Naive thymus-derived CD4-positive, alpha-beta T cell (primary cell): ENCODE data around the gene UBL7. TPM values are rescaled to one million over a fixed set of nuclear protein-coding genes. Genes with fewer than 3 reads are reported as not detected.

Source experiments
- ATAC-seq: fragments of 150-1000 bp; cut with Tn5 transposase; 2 replicates; pipeline ENCODE4 v1.10.0; 2021; ENCODE audit warnings: mild to moderate bottlenecking, moderate library complexity
- CTCF ChIA-PET: fragments of 350-600 bp; sonication (Branson Sonifier 250); formaldehyde crosslinking; loops from one replicate; lab custom pipeline; 2021; ENCODE audit warnings: antibody characterized with exemption; lab: Charles Lee
- POLR2A ChIA-PET: fragments of 350-600 bp; sonication (Branson Sonifier 250); formaldehyde crosslinking; loops from one replicate; lab custom pipeline; 2021; ENCODE audit warnings: antibody characterized with exemption, inconsistent platforms; lab: Charles Lee
- DNase-seq, 9 donors: peaks; one replicate each; pipeline versions ENCODE4 v3.0.0 to v3.0.0-alpha.2; 2020 to 2022; ENCODE audit warnings: mixed read lengths in 1 of 9
- H3K27ac ChIP-seq: one replicate; pipeline ENCODE4 v1.7.0; 2013; ENCODE audit warnings: mild to moderate bottlenecking, low read depth, low read length, moderate library complexity
- H3K27me3 ChIP-seq, 2 donors: one replicate each; pipeline ENCODE4 v1.7.0; 2013; ENCODE audit warnings: low read length in 2 of 2, mild to moderate bottlenecking in 2 of 2, moderate library complexity in 2 of 2; ENCODE audit not compliant: control insufficient read depth in 2 of 2, insufficient read depth in 2 of 2
- H3K36me3 ChIP-seq, 3 experiments: 1 replicate in 2 of 3; 2 replicates in 1 of 3; pipeline ENCODE4 v1.7.0; 2013; ENCODE audit warnings: low read length in 3 of 3, mild to moderate bottlenecking in 3 of 3, moderate library complexity in 1 of 3; ENCODE audit not compliant: insufficient read depth in 3 of 3, control insufficient read depth in 2 of 3
- H3K4me1 ChIP-seq, 2 donors: one replicate each; pipeline ENCODE4 v1.7.0; 2013; ENCODE audit warnings: low read length in 2 of 2, mild to moderate bottlenecking in 2 of 2, moderate library complexity in 1 of 2; ENCODE audit not compliant: control insufficient read depth in 2 of 2, insufficient read depth in 2 of 2
- H3K4me3 ChIP-seq: 2 replicates; pipeline ENCODE4 v1.7.0; 2013; ENCODE audit warnings: mild to moderate bottlenecking, low read length
- H3K9me3 ChIP-seq, 3 experiments: 1 replicate in 2 of 3; 2 replicates in 1 of 3; pipeline ENCODE4 v1.7.0; 2013; ENCODE audit warnings: low read length in 3 of 3; ENCODE audit not compliant: control insufficient read depth in 2 of 3
- H3K27ac Mint-ChIP-seq, 9 donors: one replicate each; pipeline ENCODE4 v1.8.0; 2020 to 2022; ENCODE audit warnings: mixed read lengths in 9 of 9, mild to moderate bottlenecking in 8 of 9, moderate library complexity in 5 of 9, inconsistent platforms in 2 of 9
- H3K27me3 Mint-ChIP-seq, 5 donors: one replicate each; pipeline ENCODE4 v1.8.0; 2021 to 2022; ENCODE audit warnings: mixed read lengths in 5 of 5, mild to moderate bottlenecking in 1 of 5
- H3K36me3 Mint-ChIP-seq, 5 donors: one replicate each; pipeline ENCODE4 v1.8.0; 2020 to 2022; ENCODE audit warnings: mixed read lengths in 5 of 5, mild to moderate bottlenecking in 3 of 5, inconsistent platforms in 1 of 5
- H3K4me1 Mint-ChIP-seq, 7 donors: one replicate each; pipeline ENCODE4 v1.8.0; 2020 to 2022; ENCODE audit warnings: mixed read lengths in 7 of 7, mild to moderate bottlenecking in 3 of 7, inconsistent platforms in 1 of 7
- H3K4me3 Mint-ChIP-seq, 10 donors: one replicate each; pipeline ENCODE4 v1.8.0; 2020 to 2022; ENCODE audit warnings: mild to moderate bottlenecking in 10 of 10, mixed read lengths in 10 of 10, moderate library complexity in 6 of 10, inconsistent platforms in 2 of 10
- H3K9me3 Mint-ChIP-seq, 11 donors: one replicate each; pipeline ENCODE4 v1.8.0; 2020 to 2022; ENCODE audit warnings: mixed read lengths in 11 of 11, mild to moderate bottlenecking in 4 of 11, inconsistent platforms in 1 of 11, moderate library complexity in 1 of 11
- intact Hi-C, 2 donors: fragments of 100-400 bp; cut with micrococcal nuclease; formaldehyde crosslinking; loops; one replicate each; pipeline ENCODE4 v1.15.1; 2023
- polyA plus RNA-seq, 2 donors: library from polyadenylated mRNA; unstranded; fragments of 300-500 nt; fragmentation: Illumina TruSeq; gene quantifications; one replicate each; pipeline ENCODE4 v1.2.3, GENCODE V29; 2021
- total RNA-seq, 6 experiments: library from RNA in 5 of 6; stranded (reverse) in 5 of 6; gene quantifications; 1 replicate in 5 of 6; 2 replicates in 1 of 6; pipeline ENCODE4 v1.2.3 and lab custom pipeline; 2021 to 2026

Gene UBL7
- total and polyA plus RNA-seq, 7 experiments from 2014 or later = 20.2 to 127 (median 44.0) TPM

DNA sequence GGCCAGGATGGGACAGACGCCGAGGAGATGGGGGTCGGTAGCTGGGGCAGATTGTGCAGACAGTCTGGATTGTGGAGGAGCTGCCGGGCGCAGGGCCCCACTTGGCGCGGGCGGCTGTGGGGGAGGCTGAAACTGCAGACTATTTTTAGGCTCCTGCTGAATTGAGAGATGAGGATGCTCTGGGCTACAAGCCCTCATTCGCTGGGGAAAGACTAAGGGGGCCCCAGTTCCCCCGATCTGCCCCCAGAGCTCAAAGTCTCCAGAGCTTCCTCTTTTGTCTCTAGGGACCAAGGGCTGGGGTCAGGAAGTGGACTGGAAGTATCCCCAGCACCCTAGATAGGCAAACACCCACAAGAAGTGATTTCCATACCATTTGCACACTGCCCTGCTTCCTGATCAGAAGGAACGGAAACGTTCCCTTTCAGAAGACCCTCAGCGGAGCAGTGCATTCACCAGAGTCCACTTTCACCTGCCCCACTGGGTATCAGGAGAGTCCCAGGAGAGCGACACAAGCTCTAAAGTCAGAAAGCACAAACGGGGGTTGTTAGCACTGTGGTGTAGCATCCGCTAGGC, 56.9 kb downstream of the UBL7 start:
- Histone ChIP-seq H3K4me1 (peaks cover 43 to 46% of the 10 kb centered on the region in 2 donors), H3K4me3 (no peak overlapping the region), H3K27me3 (no peaks in the 10 kb centered on the region), H3K9me3 (no peaks in the 10 kb centered on the region), H3K27ac (no peak overlapping the region), H3K36me3 (no peaks in the 10 kb centered on the region)
- ATAC-seq = no peak
- Mint-ChIP-seq H3K4me1 (peaks cover 40 to 60% (median 45%) of the 10 kb centered on the region in 7 donors), H3K27ac (peak overlapping the region in 2 of 9 donors; percentile 71 to 85), H3K4me3 (peak overlapping the region in 2 of 10 donors; percentile 28 to 62), H3K27me3 (no peaks in the 10 kb centered on the region), H3K36me3 (no peaks in the 10 kb centered on the region), H3K9me3 (no peaks in the 10 kb centered on the region)
- intact Hi-C loops = loop anchor here (1.0 to 5.0 kb wide), 5 partner anchors 21 to 57 kb away; partner anchors contain the start of genes SEMA7A (in 1 of the 2) and UBL7 (in 1 of the 2)
- DNase-seq = no peak
- CTCF ChIA-PET = interaction anchor here (0.8 kb wide), 1 partner anchor 8 kb away, joined by 4 read pairs; no protein-coding TSS in a partner anchor
- POLR2A ChIA-PET = no interaction called here

- CTCF ChIA-PET = interaction anchor here (0.8 to 1.3 kb wide), 3 partner anchors 8 to 31 kb away, joined by 3 to 5 read pairs (median 4); partner anchors contain the start of gene SEMA7A
- intact Hi-C loops = loop anchor here (1.0 to 5.0 kb wide), 5 partner anchors 21 to 57 kb away; partner anchors contain the start of genes SEMA7A (in 1 of the 2) and UBL7 (in 1 of the 2)
- H3K4me3 Mint-ChIP-seq = peak overlapping the region in 3 of 10 donors; percentile 62 to 67 (median 67)
- no peaks in the 10 kb centered on the region for H3K27me3 Mint-ChIP-seq
- Histone ChIP-seq H3K27me3 (no peaks in the 10 kb centered on the region), H3K4me1 (peaks cover 43 to 52% of the 10 kb centered on the region in 2 donors), H3K36me3 (no peaks in the 10 kb centered on the region), H3K4me3 (peak overlapping the region; percentile 10), H3K9me3 (no peaks in the 10 kb centered on the region), H3K27ac (no peak overlapping the region)
- DNase-seq (no peak), ATAC-seq (no peak)
- peak overlapping the region in 3 of 9 donors; percentile 2 to 85 (median 71) for H3K27ac Mint-ChIP-seq
- POLR2A ChIA-PET = no interaction called here
- H3K9me3 Mint-ChIP-seq = no peaks in the 10 kb centered on the region
- H3K4me1 Mint-ChIP-seq = peaks cover 40 to 65% (median 49%) of the 10 kb centered on the region in 7 donors
- H3K36me3 Mint-ChIP-seq = no peaks in the 10 kb centered on the region
Observed at GRCh38 chr15:74403588-74403919, 57.4 kb downstream of the UBL7 start.

GRCh38 chr15:74402873-74403587, 57.9 kb downstream of the UBL7 start:
- H3K4me1 ChIP-seq = peaks cover 43 to 57% of the 10 kb centered on the region in 2 donors
- DNase-seq (peak in 6 of 9 donors; percentile 26 to 80 (median 32)), ATAC-seq (peak; percentile 75)
- H3K36me3 ChIP-seq = no peaks in the 10 kb centered on the region
- Mint-ChIP-seq H3K27ac (peak overlapping the region in 7 of 9 donors; percentile 2 to 85 (median 49)), H3K36me3 (no peaks in the 10 kb centered on the region), H3K4me3 (peak overlapping the region in 9 of 10 donors; percentile 19 to 67 (median 49)), H3K4me1 (peaks cover 40 to 70% (median 53%) of the 10 kb centered on the region in 7 donors), H3K27me3 (no peaks in the 10 kb centered on the region), H3K9me3 (no peaks in the 10 kb centered on the region)
- H3K27me3 ChIP-seq = no peaks in the 10 kb centered on the region
- POLR2A ChIA-PET = interaction anchor here (0.5 to 1.1 kb wide), 3 partner anchors 28 to 57 kb away, joined by 3 to 4 read pairs (median 3); no protein-coding TSS in a partner anchor
- CTCF ChIA-PET = interaction anchor here (0.8 to 1.3 kb wide), 5 partner anchors 13 to 31 kb away, joined by 3 to 5 read pairs (median 3); partner anchors contain the start of gene SEMA7A
- peak overlapping the region; percentile 10 for H3K4me3 ChIP-seq
- no peak overlapping the region for H3K27ac ChIP-seq
- intact Hi-C loops = loop anchor here (1.0 to 5.0 kb wide), 5 partner anchors 20 to 58 kb away; partner anchors contain the start of genes SEMA7A (in 1 of the 2) and UBL7 (in 1 of the 2)
- no peaks in the 10 kb centered on the region for H3K9me3 ChIP-seq

DNA sequence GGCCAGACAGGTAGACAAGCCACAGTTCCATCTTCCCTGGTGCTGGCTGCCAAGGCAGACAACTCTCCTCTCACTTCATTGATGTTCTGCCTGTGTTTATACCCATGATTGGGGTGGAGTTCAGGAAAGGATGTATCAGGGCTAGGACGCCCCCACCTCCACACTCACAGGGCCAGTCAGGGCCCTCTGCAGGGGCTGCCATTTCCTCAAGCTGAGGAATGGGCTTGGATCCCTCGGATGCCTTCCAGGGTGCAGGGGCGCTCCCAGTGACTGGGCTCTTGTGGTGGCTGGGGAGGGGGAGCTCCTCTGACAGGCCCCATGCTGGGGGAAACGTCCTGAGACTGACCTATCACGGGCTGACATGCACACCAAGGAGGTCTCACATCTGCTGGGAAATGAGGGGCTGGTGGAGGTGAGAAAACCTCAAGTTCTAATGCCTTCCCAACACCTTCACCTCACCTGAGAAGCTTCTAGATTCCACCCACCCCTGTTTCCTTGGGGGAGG, 58.6 kb downstream of the UBL7 start:
- H3K4me3 Mint-ChIP-seq = peak overlapping the region in 9 of 10 donors; percentile 6 to 67 (median 55)
- Histone ChIP-seq H3K36me3 (no peaks in the 10 kb centered on the region), H3K4me3 (no peak overlapping the region), H3K9me3 (no peaks in the 10 kb centered on the region), H3K27ac (no peak overlapping the region), H3K27me3 (no peaks in the 10 kb centered on the region), H3K4me1 (peaks cover 43 to 62% of the 10 kb centered on the region in 2 donors)
- H3K4me1 Mint-ChIP-seq = peaks cover 40 to 75% (median 53%) of the 10 kb centered on the region in 7 donors
- no peaks in the 10 kb centered on the region for H3K36me3 Mint-ChIP-seq
- peak overlapping the region in 4 of 9 donors; percentile 56 to 85 (median 69) for H3K27ac Mint-ChIP-seq
- no peaks in the 10 kb centered on the region for H3K27me3 Mint-ChIP-seq
- intact Hi-C loops = loop anchor here (2.0 to 5.0 kb wide), 4 partner anchors 20 to 58 kb away; partner anchors contain the start of gene UBL7 (in 1 of the 2)
- ATAC-seq (no peak), DNase-seq (no peak)
- ChIA-PET POLR2A (interaction anchor here (0.5 to 1.1 kb wide), 3 partner anchors 28 to 58 kb away, joined by 3 to 4 read pairs (median 3); no protein-coding TSS in a partner anchor), CTCF (interaction anchor here (0.8 to 1.3 kb wide), 4 partner anchors 12 to 32 kb away, joined by 3 to 5 read pairs (median 3); partner anchors contain the start of gene SEMA7A)
- no peaks in the 10 kb centered on the region for H3K9me3 Mint-ChIP-seq

GRCh38 chr15:74400915-74401757, 59.8 kb downstream of the UBL7 start:
- peaks cover 40 to 82% (median 57%) of the 10 kb centered on the region in 7 donors for H3K4me1 Mint-ChIP-seq
- peak overlapping the region; percentile 13 to 62 (median 46) for H3K4me3 Mint-ChIP-seq
- H3K27me3 Mint-ChIP-seq = no peaks in the 10 kb centered on the region
- intact Hi-C loops = loop anchor here in 1 of 2 donors (5.0 kb wide), 1 partner anchor 36 kb away; no protein-coding TSS in a partner anchor
- CTCF ChIA-PET = interaction anchor here (1.5 kb wide), 1 partner anchor 27 kb away, joined by 3 read pairs; no protein-coding TSS in a partner anchor
- Histone ChIP-seq H3K4me3 (no peak overlapping the region), H3K27me3 (no peaks in the 10 kb centered on the region), H3K4me1 (peaks cover 43 to 62% of the 10 kb centered on the region in 2 donors), H3K9me3 (no peaks in the 10 kb centered on the region), H3K27ac (no peak overlapping the region), H3K36me3 (no peaks in the 10 kb centered on the region)
- no peaks in the 10 kb centered on the region for H3K9me3 Mint-ChIP-seq
- POLR2A ChIA-PET = interaction anchor here (0.7 kb wide), 1 partner anchor 12 kb away, joined by 3 read pairs; no protein-coding TSS in a partner anchor
- H3K36me3 Mint-ChIP-seq = no peaks in the 10 kb centered on the region
- peak overlapping the region in 6 of 9 donors; percentile 62 to 90 (median 68) for H3K27ac Mint-ChIP-seq
- ATAC-seq (peak; percentile 3), DNase-seq (no peak)
